ENCODE data around the gene TMEM94.
A peak's percentile ranks its signal among the peaks of the same experiment; 100 is the strongest.
"Not testable (repeated sequence)": the region's sequence is repeated elsewhere in the genome, so short reads cannot be mapped to it uniquely, and the experiment has no call there.

TMEM94 gene

GRCh38 chr17:75512926-75513640, 56.6 kb downstream of the TMEM94 start:
- no peak for DNase-seq

GRCh38 chr17:75513641-75514000, 57.2 kb downstream of the TMEM94 start:
- no peak for DNase-seq

GRCh38 chr17:75514299-75514918, 58.0 kb downstream of the TMEM94 start:
- no peak for DNase-seq

GRCh38 chr17:75514919-75515495, 58.6 kb downstream of the TMEM94 start:
- DNase-seq: no peak

GRCh38 chr17:75515496-75516254, 59.2 kb downstream of the TMEM94 start, which contains the start of gene CASKIN2:
TSS of gene CASKIN2 (minus strand) at chr17:75515537. CDS start at chr17:75513804, 1,733 bp downstream.
- DNase-seq: peak; percentile 44 to 54

GRCh38 chr17:75516255-75516618, 59.8 kb downstream of the TMEM94 start, which contains the start of gene TSEN54:
TSS of gene TSEN54 (plus strand) at chr17:75516528. CDS start at chr17:75516561, 33 bp downstream.
- DNase-seq: peak; percentile 84 to 90

- peak in 1 of 2 donors; percentile 14 for DNase-seq
These were observed 60.3 kb downstream of the TMEM94 start for GRCh38 chr17:75516619-75517296.

GRCh38 chr17:75517297-75517865, 60.9 kb downstream of the TMEM94 start:
- DNase-seq: no peak

- DNase-seq: no peak
These were observed 61.8 kb downstream of the TMEM94 start for GRCh38 chr17:75518201-75518600.

- DNase-seq: no peak
These were observed 62.6 kb downstream of the TMEM94 start for GRCh38 chr17:75518983-75519537.

- DNase-seq: not testable (repeated sequence)
These were observed 64.0 kb downstream of the TMEM94 start for GRCh38 chr17:75520413-75520812.

- DNase-seq: no peak
These were observed 64.9 kb downstream of the TMEM94 start for GRCh38 chr17:75521290-75521689.

GRCh38 chr17:75521951-75522727, 65.7 kb downstream of the TMEM94 start:
- DNase-seq: peak in 1 of 2 donors; percentile 28

GRCh38 chr17:75523647-75524046, 67.2 kb downstream of the TMEM94 start:
- no peak for DNase-seq

- no peak for DNase-seq
These were observed 68.0 kb downstream of the TMEM94 start for GRCh38 chr17:75524269-75524969.

- peak; percentile 57 to 88 for DNase-seq
These were observed 68.8 kb downstream of the TMEM94 start, which contains the start of gene LLGL2 for GRCh38 chr17:75524970-75525805. TSS of gene LLGL2 (plus strand) at chr17:75525697. CDS start at chr17:75543427, 17,730 bp downstream.

GRCh38 chr17:75525806-75526554, 69.5 kb downstream of the TMEM94 start:
- DNase-seq: no peak

- DNase-seq: no peak
These were observed 70.3 kb downstream of the TMEM94 start for GRCh38 chr17:75526555-75527270.

Measured in inflammatory macrophage (primary cell).